ENCODE data around the gene MT1G.

MT1G gene

DNA sequence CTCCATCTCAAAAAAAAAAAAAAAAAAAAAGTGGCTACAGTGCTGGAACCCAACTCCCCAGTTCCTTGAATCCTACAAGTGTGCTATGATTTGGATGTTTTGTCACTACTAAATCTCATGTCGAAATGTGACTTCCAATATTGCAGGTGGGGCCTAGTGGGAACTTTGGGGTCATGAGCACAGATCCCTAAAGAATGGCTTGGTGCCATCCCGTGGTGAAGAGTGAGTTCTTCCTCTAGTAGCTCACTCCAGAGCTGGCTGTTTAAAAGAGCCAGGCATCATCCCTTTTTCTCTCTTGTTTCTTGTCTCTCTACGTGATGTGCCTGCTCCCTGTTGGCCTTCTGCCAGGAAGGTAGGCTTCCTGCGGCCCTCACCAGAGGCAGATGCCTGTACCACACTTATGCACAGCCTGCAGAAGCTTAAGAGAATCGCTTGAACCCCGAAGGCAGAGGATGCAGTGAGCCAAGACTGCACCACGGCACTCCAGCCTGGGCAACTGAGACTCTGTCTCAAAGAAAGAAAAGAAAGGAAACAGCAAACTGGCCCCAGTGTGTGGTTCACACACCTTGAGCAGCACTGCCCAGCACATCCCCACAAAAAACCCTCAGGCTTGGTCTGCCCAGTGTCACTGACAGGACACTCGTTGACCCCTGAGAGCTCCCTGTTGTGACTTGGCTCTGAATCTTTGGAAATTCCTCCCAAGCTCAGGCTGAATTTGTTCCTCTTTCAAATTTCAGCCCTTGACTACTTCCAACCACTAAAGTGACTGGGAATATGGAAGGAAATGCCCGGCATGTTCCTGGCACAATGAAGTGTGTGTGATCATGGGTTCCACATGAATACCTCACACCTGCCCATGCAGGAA, 39.1 kb downstream of the MT1G start:
- TF ChIP-seq, protein P1, sequence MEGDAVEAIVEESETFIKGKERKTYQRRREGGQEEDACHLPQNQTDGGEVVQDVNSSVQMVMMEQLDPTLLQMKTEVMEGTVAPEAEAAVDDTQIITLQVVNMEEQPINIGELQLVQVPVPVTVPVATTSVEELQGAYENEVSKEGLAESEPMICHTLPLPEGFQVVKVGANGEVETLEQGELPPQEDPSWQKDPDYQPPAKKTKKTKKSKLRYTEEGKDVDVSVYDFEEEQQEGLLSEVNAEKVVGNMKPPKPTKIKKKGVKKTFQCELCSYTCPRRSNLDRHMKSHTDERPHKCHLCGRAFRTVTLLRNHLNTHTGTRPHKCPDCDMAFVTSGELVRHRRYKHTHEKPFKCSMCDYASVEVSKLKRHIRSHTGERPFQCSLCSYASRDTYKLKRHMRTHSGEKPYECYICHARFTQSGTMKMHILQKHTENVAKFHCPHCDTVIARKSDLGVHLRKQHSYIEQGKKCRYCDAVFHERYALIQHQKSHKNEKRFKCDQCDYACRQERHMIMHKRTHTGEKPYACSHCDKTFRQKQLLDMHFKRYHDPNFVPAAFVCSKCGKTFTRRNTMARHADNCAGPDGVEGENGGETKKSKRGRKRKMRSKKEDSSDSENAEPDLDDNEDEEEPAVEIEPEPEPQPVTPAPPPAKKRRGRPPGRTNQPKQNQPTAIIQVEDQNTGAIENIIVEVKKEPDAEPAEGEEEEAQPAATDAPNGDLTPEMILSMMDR (IDR thresholded peaks at IDR 0.05; ENCODE audit: low read depth, low read length, poor library complexity, severe bottlenecking) = no peak
- TF ChIP-seq EZH2phosphoT487 (IDR thresholded peaks at IDR 0.05; ENCODE audit: borderline replicate concordance, low read length) = no peak
- no peaks in the 10 kb centered on the region for H3K36me3 ChIP-seq (ENCODE audit: control insufficient read depth, low read length)
- no peaks in the 10 kb centered on the region for H3K4me1 ChIP-seq (ENCODE audit: control insufficient read depth, low read length)
- no peaks in the 10 kb centered on the region for H3K9me3 ChIP-seq (ENCODE audit: control insufficient read depth, insufficient read depth, low read length)
- peaks cover 41% of the 10 kb centered on the region for H3K27me3 ChIP-seq (ENCODE audit: control insufficient read depth, low read length)
- no peaks in the 10 kb centered on the region for H3K9me2 ChIP-seq (replicated peaks; ENCODE audit: control insufficient read depth, low read length)
- H3K4me3 ChIP-seq (ENCODE audit: low read length) = no peak overlapping the region
- H3K4me2 ChIP-seq (ENCODE audit: low read length) = no peak overlapping the region
- no peaks in the 10 kb centered on the region for H3K79me2 ChIP-seq (ENCODE audit: control insufficient read depth, low read length)
- no peaks in the 10 kb centered on the region for H4K20me1 ChIP-seq (ENCODE audit: control insufficient read depth, insufficient read depth, low read depth, low read length)
- H3K27ac ChIP-seq (ENCODE audit: low read depth, low read length) = no peak overlapping the region
- H3F3A ChIP-seq (ENCODE audit: control insufficient read depth, insufficient read depth) = no peaks in the 10 kb centered on the region

DNA sequence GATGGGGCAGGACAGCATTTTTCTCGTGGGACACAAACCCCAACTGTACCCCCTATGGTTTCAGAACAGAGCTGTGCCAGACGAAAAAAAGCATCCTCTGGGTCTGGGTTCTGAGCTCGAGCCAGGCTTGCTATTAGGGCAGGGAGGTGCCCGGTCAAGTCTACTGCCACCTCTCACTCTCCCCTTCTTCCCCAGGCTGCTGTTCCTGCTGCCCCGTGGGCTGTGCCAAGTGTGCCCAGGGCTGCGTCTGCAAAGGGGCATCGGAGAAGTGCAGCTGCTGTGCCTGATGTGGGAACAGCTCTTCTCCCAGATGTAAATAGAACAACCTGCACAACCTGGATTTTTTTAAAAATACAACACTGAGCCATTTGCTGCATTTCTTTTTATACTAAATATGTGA, 41.2 kb downstream of the MT1G start:
- Histone ChIP-seq H3F3A (ENCODE audit: control insufficient read depth, insufficient read depth) (no peaks in the 10 kb centered on the region), H3K4me1 (ENCODE audit: control insufficient read depth, low read length) (no peaks in the 10 kb centered on the region), H3K4me2 (ENCODE audit: low read length) (no peak overlapping the region), H3K9me2 (replicated peaks; ENCODE audit: control insufficient read depth, low read length) (no peaks in the 10 kb centered on the region), H3K9me3 (ENCODE audit: control insufficient read depth, insufficient read depth, low read length) (no peaks in the 10 kb centered on the region), H4K20me1 (ENCODE audit: control insufficient read depth, insufficient read depth, low read depth, low read length) (no peaks in the 10 kb centered on the region), H3K27me3 (ENCODE audit: control insufficient read depth, low read length) (peaks cover 22% of the 10 kb centered on the region), H3K4me3 (ENCODE audit: low read length) (no peak overlapping the region), H3K27ac (ENCODE audit: low read depth, low read length) (no peak overlapping the region), H3K36me3 (ENCODE audit: control insufficient read depth, low read length) (no peaks in the 10 kb centered on the region), H3K79me2 (ENCODE audit: control insufficient read depth, low read length) (no peaks in the 10 kb centered on the region)
- TF ChIP-seq, protein P1 (IDR thresholded peaks at IDR 0.05; ENCODE audit: low read depth, low read length, poor library complexity, severe bottlenecking) = no peak
- TF ChIP-seq EZH2phosphoT487 (IDR thresholded peaks at IDR 0.05; ENCODE audit: borderline replicate concordance, low read length) = no peak

DNA sequence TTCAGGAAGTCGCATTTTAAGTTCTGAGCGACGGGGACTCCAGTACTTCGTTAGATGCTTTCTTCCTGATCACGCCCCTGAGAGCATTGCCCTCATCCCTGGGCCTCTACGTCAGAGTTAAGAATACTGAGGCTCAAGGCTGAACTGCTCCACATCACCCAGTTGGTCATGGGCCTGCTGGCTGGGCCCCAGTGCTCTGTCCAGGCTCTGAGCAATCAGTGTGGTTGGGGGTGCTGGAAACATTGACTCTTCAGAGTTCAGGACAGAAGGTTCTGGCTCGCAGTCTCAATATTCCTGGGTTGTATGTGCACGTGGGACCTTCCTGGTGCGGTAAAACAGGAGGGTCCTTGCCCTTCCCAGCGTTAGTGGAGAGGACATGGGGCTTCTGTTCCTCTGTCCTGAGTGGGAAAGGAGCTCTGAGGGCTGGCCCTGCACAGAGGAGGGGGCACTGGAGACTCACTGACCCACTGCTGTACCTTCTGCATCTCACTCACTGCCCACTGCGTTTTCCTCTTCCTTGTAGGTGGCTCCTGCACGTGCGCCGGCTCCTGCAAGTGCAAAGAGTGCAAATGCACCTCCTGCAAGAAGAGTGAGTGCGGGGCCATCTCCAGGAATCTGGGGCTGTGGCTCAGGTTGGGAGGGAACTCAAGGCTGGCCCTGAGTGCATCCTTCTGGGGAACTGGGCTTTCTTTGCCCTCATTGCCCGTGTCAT, 41.8 kb downstream of the MT1G start:
- no peaks in the 10 kb centered on the region for H4K20me1 ChIP-seq (ENCODE audit: control insufficient read depth, insufficient read depth, low read depth, low read length)
- TF ChIP-seq EZH2phosphoT487 (IDR thresholded peaks at IDR 0.05; ENCODE audit: borderline replicate concordance, low read length) = no peak
- TF ChIP-seq, protein P1 (IDR thresholded peaks at IDR 0.05; ENCODE audit: low read depth, low read length, poor library complexity, severe bottlenecking) = no peak
- H3F3A ChIP-seq (ENCODE audit: control insufficient read depth, insufficient read depth) = no peaks in the 10 kb centered on the region
- no peaks in the 10 kb centered on the region for H3K79me2 ChIP-seq (ENCODE audit: control insufficient read depth, low read length)
- no peaks in the 10 kb centered on the region for H3K9me2 ChIP-seq (replicated peaks; ENCODE audit: control insufficient read depth, low read length)
- H3K4me2 ChIP-seq (ENCODE audit: low read length) = no peak overlapping the region
- no peaks in the 10 kb centered on the region for H3K4me1 ChIP-seq (ENCODE audit: control insufficient read depth, low read length)
- H3K27ac ChIP-seq (ENCODE audit: low read depth, low read length) = no peak overlapping the region
- H3K4me3 ChIP-seq (ENCODE audit: low read length) = no peak overlapping the region
- H3K27me3 ChIP-seq (ENCODE audit: control insufficient read depth, low read length) = peaks cover 18% of the 10 kb centered on the region
- H3K36me3 ChIP-seq (ENCODE audit: control insufficient read depth, low read length) = no peaks in the 10 kb centered on the region
- H3K9me3 ChIP-seq (ENCODE audit: control insufficient read depth, insufficient read depth, low read length) = no peaks in the 10 kb centered on the region
